NOMO-1 (cell line): ENCODE results near the gene SRGN.

ENCODE experiments used
- DNase-seq, 2 experiments: peaks; one replicate each; lab custom pipeline; 2025; ENCODE audit not compliant: unreplicated experiment in 2 of 2; lab: John Stamatoyannopoulos, UW

The SRGN gene

DNA sequence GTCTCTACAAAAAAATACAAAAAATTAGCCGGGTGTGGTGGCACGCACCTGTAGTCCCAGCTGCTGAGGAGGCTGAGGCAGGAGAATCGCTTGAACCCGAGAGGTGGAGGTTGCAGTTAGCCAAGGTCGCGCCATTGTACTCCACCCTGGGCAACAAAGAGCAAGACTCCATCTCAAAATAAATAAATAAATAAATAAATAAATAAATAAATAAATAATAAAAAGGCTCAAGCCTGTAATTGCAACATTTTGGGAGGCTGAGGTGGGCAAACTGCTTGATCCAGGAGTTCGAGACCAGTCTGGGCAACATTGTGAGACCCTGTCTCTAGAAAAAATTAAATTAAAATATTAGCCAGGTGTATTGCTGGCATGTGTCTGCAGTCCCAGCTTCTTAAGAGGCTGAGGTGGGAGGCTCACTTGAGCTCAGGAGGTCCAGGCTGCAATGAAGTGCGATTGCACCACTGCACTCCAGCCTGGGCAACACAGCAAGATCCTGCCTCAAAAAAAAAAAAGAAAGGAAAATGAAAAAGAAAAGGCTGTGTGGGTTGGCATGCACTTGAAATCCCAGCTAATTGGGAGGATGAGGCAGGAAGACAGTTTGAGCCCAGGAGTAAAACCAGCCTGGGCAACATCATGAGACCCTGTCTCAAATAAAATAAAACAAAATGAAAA is 27.6 kb upstream of the SRGN start:
- no peak for DNase-seq

DNA sequence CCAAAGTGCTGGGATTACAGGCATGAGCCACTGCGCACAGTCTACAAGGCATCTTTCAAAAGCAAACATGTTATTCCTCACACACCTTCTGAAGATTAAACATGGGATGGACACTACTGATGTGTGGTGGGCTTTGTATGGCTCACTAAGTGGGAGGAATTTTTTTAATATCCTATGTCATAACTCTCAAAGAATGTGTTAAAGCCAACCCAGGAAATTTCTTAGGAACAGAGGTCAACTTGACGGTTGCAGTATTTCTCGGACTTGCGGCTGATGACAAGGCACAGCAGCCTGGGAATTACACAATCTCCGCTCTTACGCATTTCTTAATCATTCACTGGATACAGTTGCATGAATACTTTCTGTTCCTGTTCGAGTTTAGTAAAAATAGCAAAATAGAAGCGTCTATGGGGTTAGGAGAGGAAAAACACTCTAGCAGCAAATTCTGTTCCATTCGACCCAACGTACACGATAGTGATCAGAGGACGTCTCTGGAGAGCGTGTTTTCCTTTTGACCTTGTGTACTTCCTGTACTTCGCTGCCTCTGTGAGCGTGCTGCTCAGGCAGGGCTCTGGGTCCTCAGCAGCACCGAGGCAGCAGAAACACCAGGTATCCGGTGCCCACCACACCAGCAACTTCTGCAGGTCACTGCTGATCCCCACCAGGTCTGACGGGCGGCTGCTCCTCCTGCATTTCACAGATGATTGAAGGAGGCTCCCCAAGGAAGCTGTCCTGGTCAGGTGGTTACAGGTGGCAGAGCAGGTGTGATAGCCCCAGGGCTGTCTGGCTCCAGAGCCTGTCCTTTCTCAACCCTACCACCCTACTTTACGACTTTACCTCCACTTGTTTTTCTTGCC is 26.4 kb upstream of the SRGN start:
- peak; percentile 96 to 99 for DNase-seq

DNA sequence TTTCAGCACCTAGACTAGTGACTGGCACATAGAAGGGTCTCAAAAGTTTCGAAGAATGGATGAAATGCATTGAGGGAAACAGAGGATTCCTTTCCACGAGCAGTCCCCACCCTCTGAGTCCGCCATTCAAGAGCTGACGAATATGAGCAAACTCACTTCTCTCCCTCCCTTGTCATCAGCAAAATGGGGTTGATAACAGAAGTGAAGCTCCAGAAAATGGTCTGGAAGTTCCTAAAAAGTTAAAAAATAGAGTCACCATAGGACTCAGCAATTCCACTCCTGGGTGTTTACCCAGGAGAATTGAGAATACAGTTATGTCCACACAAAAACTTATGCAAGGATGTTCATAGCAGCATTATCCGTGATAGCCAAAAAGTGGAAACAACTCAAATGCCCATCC is 25.0 kb upstream of the SRGN start:
- no peak for DNase-seq

DNA sequence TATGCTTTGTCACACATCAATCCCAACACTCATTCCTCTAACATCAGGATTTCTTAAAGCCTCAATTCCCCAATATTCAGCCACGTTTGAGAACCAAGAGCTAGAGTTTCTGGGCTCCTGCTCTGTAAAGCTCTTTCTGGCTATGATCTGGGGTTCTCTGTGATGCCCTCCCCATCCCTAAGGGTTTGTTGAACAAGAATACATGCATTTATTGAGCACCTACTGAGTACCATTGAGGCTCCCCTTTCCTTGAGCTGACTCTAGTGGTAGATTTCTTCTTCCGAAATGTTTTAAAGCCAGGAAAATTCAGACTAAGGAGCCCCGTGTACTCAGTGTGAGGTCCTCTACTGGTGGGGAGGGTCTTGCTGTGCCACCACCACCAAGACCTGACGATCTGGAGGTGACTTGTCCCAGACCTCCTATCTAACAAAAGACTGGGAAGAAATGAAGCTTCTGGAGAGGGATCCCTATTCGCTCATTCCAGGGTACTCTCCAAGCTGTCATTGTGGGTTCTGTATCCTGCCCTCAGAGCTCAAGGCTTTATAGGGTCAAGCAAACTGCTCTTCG is 23.1 kb upstream of the SRGN start:
- no peak for DNase-seq

DNA sequence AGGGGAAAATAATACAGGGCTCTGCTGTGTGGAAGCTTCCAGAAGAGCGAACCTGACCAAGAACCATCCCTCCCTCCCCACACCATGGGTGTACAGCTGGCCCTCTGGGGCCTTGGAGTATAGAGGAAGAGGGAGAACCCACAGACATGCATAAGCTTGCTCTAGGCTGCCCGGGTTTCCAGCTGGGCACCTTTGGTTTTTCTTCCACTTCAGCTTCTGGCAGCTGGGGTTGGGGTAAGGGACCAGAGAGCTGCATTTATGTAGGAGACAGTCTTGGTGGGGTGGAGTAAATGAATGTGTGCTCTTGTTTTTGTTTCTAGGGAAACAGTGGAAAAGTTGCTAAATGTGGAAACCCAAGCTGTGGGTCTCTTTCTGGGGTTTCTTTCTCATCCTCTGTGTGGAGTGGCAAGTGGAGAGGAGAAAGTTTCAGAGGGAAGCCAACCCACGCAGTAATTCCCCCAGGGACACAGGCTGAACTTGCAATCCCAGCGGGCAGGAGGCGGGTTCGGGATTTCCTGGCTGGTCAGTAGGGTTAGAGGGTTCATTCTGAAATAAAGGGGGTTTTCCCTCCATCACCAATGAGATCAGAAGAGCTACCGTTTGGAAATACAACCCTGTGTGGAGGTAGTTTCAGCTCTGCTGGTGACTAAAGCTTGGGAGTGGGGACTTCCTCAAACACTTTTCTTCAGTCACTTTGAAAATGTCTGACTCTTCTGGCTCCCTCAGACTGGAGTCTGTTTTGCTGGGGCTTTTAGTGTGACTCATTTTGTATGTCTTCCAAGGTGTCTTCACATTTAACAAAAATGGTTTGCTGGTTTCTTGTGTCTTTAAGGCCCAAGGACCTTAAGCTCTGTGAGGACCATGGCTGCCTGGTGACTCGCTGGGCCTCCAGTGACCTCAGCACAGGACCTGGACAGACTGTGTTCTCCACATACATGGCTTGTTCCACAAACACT is 22.2 kb upstream of the SRGN start:
- peak; percentile 67 to 84 for DNase-seq

DNA sequence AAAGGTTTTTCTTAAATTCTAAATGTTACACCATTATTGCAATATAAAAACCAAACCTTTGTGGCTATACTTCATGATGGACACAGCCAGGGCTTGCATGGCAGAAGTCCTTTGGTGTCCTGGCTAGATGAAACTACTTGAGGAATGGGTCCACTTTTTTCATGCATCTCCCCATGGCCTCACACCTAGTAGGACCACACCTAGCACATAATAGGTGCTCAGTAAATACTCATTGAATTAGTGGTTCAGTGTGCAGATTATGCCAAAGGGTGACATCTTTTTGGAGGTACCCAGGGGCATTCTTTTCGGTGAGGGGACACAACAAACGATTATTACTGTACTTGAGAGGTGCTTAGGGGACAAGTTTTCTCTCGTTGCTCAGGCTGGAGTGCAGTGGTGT is 20.7 kb upstream of the SRGN start:
- DNase-seq = no peak

DNA sequence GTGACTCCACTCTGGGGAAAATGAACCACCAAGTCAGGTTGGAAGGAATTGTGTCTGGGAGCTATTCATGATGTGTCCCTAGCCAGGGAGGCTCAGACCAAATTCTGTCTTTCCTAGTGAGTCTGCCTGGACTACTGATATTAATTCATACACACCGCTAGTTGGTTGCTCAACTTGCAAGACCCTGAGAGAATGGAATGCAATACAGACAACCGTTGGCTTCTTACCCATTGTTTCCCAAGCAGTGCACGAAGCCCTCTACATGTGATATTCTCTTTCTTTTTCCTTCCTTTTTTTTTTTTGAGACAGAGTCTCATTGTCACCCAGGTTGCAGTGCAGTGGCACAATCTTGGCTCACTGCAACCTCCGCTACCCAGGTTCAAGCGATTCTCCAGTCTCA is 19.4 kb upstream of the SRGN start:
- peak; percentile 83 to 84 for DNase-seq

DNA sequence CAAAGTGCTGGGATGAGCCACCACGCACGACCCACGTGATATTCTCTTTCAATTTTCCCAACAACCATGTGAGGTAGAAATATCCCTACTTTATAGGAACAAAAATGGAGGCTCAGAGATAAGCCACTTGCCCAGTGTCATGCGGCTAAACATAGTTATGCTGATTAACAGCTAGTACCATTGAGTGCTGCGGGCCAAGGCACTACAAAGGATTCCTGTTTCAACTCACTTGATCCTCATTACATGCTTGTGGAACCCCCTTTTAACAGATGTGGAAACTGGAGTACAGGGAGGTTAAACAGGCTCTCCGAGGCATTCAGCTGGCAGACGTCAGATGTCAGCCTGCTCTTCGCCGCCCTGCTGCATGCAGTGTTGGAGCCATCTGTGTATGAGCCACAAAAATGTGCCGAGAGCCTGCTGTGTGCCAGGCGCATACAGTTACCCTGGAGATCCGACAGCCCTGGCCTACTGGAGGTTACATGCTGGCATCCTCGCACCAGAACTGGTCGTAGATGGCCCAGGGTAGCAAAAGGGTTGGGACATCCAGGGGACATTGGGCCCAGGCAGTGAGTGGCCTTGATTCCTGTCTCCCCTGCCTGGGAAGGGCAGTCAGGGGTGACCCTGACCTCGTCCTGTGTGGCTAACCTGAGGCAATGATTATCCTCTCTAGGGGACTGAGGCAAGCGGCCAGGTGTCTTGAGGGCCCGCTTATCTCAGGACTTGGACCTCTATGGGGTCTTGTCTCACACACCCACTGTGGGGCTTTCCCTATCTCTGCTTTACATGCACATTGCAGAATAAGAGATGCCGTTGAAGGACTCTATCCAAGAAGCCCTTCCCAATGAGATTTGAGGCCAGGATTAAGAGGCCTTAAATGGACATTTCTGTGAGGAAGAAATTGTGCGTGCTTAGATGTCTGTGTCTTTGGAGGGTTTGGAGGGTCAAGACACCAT is 18.5 kb upstream of the SRGN start:
- no peak for DNase-seq

DNA sequence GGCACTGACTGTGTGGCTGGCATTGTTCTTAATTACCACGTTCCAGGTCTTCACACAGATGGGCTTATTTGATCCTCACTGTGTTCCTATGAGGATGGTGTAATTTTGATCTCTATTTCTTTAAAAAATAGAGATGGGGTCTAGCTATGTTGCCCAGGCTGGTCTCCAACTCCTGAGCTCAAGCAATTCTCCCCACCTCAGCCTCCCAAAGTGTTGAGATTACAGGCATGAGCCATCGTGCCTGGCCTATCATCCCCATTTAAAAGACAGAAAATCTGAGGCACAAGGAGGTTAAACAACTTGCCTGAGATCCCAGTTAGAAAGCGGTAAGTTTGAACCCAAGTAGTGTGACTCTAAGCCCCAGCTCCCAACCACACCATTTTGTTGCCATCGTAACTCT is 17.0 kb upstream of the SRGN start:
- DNase-seq = no peak

DNA sequence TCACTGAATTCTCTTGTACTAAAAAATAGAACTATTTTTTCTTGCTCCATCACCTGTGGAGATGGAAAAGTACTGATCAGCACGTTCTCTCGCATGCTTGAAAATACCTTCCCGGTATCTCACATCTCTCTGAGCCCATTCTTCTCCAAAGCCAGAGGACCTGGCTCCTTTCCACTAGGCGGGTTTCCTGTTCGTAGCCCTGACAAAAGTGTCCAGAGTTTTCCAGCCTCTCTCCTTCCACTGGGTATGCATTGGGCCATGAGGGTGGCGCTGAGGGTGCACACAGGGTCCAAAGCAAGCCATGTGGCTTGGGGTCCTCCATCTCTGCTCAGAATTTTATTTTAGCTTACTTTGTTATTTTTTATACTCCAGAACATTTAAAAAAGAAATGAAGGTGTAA is 16.3 kb upstream of the SRGN start:
- no peak for DNase-seq

DNA sequence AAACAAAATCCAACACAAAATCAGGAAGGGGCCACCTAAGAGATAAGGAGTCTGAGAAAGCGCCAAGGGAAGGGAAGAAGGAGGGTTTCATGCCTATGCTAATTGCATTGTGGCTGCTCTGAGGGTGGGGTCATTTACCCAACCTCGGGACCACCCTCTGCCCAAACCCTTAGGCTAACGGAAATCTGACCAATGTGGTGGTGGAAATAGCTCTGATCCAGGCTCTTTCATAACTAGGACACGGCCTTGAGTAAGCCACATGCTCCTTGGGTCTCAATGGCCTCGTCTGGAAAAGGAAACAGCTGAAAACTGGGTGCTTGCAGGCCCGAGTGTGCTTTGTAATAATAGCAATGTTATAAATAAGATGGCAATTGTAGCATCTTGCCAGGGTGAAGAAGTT is 14.9 kb upstream of the SRGN start:
- DNase-seq = peak; percentile 92 to 95

DNA sequence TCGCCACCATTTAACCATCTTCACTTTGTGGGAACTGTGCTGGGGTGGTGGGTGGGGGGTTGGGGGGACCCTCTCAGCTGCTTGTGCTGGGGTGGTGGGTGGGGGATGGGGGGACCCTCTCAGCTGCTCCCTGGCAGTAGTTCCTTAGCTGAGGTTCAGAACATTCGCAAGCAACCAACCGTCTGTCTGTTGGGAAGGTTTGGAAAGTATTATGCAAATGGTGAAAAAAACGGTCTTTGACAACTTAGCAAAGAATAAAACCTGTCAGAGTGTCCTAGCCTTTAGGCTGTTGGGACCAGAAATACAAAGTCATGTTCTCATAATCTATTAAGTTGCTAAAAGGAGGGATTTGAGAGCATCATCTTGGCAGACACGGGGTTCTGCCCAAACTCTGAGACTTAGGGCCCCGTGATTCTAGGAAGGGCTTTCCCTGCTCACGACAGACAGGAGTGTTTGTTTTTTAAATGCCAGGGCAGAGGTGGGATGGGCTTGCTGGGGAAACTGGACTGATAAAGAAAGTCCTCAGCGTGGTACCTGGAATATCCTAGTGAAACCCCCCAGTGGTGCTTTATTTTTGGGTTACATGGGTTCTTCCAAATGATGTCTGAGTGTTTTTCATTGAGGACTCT is 14.1 kb upstream of the SRGN start:
- peak; percentile 68 to 81 for DNase-seq

DNA sequence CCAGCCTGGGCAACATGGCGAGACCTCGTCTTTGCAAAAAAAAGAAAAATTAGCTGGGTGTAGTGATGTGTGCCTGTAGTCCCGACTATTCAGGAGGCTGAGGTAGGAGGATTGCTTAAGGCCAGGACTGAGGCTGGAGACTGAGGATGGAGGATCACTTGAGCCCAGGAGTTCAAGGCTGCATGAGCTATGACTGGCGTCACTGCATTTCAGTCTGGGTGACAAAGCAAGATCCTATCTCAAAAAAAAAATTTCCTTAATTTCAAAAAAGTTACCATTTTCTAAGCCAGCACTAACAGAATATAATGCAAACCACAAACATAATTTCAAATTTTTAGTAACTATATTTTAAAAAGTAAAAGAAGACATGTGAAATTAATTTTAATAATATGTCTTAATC is 13.4 kb upstream of the SRGN start:
- DNase-seq = no peak

DNA sequence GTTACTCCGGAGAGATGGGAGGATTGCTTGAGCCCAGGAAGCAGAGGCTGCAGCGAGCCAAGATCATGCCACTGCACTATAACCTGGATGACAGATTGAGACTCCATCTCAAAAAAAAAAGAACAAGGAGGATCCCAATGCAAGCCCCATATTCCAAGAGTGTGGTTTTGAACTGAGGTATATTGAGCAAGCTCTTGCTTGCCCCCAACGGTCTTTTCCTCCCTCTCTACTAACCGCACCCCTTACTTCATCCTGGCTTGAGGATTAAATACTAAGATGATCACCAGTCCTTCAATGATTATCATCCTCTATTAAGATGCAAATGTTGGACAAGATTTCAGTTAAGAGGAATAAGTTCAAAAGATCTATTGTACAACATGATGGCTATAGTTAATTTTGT is 12.5 kb upstream of the SRGN start:
- DNase-seq = peak; percentile 49 to 57

DNA sequence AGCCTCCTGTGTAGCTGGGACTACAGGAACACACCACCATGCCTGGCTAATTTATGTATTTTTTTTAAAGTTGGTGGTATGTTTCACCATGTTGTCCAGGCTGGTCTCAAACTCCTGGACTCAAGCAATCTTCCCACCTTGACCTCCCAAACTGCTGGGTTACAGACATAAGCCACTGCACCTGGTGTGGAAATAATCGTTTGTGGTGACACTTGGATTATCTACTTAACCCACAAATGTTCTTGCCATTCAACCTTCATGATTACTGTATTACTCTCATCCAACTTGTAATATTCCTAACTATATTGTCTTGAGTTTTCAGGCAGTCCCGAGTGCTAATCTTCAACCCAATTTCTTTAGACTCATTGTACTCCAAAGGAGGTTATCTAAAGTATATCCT is 9.6 kb upstream of the SRGN start:
- no peak for DNase-seq

DNA sequence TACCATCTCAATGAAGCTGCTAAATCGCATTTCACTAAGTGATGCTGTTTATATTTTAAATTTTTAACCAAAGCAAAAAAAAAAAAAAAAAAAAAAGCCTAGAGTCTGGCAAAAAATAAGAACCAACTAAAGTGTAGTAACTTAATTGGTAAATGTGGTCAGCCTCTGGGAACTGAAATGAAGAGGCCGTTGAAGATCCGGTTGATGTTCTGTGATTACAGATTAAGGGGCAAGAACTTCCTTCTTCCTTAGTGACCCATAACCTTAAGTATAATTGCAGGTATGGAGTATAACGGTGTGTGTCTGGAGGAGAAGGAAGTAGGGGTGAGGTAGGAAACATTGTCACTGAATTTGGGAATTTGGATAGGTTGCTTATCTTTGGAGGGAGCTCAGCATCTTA is 7.7 kb upstream of the SRGN start:
- peak; percentile 67 to 80 for DNase-seq

DNA sequence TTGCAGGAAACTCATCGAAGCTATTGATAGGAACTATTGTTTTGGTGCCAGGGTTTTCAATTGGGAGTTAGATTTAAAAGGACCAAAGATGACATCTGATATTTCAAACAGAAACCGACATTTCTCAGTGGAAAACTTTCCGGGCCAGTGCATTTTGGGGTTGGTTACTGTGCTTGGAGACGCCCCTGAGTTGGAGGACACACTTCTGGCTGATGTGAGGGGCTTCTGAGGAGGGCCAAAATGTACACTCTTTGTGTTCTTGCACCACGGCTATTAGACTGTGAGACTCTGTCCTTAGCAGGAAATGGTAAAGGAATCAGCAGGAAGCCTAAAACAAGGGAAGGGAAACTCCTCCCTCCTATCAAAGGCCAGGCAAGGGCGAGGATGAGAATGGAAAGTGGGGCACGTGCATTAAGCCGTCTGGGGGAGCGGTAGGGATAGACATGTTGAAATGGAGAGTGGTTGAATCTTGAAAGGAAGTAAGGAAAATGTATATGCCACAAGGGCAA is 1.8 kb upstream of the SRGN start:
- DNase-seq = peak; percentile 22 to 30

DNA sequence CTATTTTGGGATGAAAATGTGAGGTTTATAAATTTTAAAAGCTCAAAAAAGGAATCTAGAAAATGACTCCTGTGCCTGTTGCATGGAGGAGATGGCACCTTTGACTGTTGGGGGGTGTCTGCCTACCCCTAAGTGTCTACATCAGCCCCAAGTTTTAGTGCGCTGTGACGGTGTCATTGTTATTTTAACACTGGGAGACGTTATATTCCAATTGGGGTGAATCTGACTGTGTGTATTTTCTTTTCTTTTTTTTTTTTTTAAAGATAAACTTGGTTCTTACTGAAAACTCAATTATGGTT is 517 bp downstream of the SRGN start:
- DNase-seq = peak in 1 of 2 experiments; percentile 29

DNA sequence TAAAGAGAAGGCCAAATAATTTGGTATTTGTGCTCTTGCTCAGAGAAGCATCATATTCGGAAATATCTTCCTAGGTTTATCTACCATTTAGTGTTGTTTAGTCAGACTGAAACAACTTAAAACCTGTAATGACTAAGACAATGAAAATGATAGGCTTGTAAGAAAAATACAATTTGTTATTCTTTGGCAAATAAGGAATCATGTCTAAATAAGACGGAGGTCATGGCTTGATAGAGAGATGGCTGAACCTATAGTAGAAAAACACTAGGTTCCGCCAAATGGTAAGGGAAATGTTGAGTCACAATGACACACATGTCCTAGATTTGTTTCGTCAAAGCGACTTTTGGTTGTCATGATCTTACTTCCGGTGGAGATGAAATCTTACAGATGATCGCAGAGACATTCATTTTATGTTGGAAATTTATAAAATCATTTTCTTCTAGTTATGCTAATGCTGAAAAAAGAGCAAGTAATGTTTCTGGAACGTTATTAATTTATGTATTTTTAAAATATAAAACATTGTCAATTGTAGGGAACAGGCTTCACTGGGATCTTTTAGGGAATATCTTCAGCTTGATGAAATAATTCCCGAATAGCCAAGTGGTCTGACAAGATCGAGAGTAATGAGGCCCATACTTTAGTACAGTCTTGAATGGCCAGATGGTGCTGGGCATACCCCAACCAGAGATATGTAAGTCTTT is 1.0 kb downstream of the SRGN start:
- peak; percentile 40 to 82 for DNase-seq
